NB4 (cell line): ENCODE data around the gene SPECC1L.

ENCODE experiments used
- DNase-seq: peaks from one replicate; pipeline ENCODE4 v3.0.0; 2010; ENCODE audit warnings: low read depth
- H3K4me3 ChIP-seq: one replicate; pipeline ENCODE4 v1.5.1; 2011; ENCODE audit warnings: mild to moderate bottlenecking, low read depth, low read length, moderate library complexity
- CTCF ChIP-seq: IDR thresholded peaks from one replicate; pipeline ENCODE4 v1.5.1; 2012; ENCODE audit warnings: low read depth, low read length
- MAX ChIP-seq: IDR thresholded peaks from 2 replicates; pipeline ENCODE4 v1.6.1; 2011; ENCODE audit warnings: low read depth, low read length
- MYC ChIP-seq: IDR thresholded peaks from 2 replicates; pipeline ENCODE4 v1.6.1; 2011; ENCODE audit warnings: low read depth, low read length
- POLR2A ChIP-seq: IDR thresholded peaks from 2 replicates; pipeline ENCODE4 v1.6.1; 2011; ENCODE audit warnings: mild to moderate bottlenecking; ENCODE audit not compliant: insufficient read length; ENCODE audit errors: extremely low read depth

SPECC1L gene

DNA sequence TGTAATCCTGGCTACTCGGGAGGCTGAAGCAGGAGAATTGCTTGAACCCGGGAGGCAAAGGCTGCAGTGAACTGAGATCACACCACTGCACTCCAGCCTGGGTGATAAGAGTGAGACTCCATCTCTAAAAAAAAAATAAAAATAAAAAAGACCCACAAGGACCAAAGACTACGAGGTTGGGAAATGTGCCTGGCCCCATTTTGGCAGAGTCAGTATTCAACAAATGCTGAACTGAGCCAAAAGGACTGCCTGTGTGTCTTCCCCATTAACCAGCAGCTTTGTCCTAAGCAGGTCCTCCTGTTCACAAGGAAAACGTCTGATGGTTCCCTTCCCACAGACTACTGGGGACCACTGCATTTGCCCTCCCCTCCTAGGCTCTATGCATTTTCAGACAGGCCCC lies 184.4 kb downstream of the SPECC1L start:
- H3K4me3 ChIP-seq: no peak overlapping the region
- no peak for TF ChIP-seq POLR2A
- TF ChIP-seq MYC: no peak
- no peak for TF ChIP-seq MAX
- TF ChIP-seq CTCF: no peak
- DNase-seq: no peak

DNA sequence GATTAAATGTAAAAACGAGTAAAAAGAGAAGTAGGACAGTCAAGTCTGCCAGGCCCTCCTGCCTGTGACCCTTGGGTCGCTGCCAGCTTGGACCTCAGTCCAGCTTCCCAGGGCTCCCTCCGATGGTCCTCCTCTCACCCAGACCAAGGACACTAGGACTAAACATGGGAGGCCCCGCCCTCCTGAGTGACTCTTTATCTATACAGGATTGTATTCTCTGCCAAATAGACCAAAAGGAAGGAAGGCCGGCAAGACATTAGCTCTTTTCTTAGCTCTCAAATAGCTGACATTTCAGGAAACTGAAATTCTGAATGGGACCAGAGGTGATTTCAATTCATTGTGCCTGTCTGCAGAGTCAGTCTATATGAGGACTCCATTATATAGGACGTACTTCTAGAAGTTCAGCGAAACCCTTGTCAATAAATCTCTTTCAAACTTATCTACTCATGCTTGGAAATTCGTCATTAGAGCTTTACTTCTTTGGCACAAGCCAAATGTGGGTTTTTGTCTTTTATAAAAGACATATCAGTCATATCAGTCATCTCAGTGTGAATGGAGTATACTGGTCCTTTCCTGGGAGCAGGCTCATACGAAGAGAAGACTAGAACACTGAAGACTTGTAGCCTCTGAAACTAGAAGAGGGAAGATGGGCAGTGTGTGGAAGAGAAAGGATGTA lies 185.3 kb downstream of the SPECC1L start:
- TF ChIP-seq MYC: no peak
- no peak for TF ChIP-seq POLR2A
- TF ChIP-seq MAX: no peak
- no peak for DNase-seq
- no peak overlapping the region for H3K4me3 ChIP-seq

DNA sequence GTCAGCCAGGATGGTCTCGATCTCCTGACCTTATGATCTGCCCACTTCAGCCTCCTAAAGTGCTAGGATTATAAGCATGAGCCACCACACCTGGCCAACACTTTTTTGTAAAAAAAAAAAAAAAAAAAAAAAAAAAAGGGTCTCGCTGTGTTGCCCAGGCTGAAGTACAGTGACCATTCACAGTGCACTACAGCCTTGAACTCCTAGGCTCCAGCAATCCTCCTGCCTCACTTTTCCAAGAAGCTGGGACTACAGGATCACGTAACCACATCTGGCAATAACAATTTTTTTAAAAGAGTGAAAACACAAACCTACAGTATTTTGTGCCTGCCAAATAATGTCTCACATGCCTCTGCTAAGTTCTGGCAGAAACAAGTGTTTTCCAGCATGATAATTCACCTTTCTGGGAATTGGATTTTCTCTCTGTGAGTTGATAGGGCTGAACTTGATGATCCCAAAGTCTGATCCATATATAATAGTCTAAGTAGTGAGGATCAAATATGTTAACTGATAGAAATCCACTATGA lies 187.3 kb downstream of the SPECC1L start:
- no peak overlapping the region for H3K4me3 ChIP-seq
- no peak for TF ChIP-seq CTCF
- no peak for TF ChIP-seq MYC
- TF ChIP-seq POLR2A: no peak
- no peak for TF ChIP-seq MAX
- DNase-seq: no peak

GRCh38 chr22:24459911-24460310 lies 189.3 kb downstream of the SPECC1L start:
- no peak overlapping the region for H3K4me3 ChIP-seq
- TF ChIP-seq CTCF (no peak), MAX (no peak)
- no peak for DNase-seq

DNA sequence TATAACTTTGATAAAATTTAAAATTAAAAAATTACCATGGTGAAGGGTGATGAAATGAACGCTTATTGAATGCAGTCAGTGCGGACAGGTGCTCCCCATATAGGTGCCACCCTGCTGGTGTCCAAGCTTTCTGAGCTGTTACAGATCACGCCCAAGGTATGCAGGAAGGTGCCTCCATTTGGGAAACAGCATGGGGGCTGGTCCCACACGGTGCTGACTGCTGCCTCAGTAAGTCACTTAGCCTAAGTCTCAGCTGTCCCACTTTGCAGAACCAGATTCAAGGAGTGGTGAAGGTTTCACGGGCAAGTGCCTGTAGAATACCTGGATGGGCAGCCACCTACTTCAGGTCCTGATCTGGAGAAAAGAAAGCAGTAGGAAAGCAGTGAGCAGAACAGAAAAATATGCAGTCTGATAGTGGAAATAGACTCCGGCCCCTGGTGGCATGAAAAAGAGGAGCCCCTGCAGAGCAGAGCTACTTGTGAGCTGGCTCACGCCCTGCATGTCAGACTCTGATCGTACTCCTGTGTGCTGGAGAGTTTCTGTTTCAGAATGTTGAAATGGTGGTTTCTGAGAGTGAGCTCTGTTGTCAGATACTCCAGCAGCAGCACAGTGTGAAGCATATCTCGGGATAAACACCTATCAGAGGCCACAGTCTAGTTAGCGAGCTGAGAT lies 189.9 kb downstream of the SPECC1L start:
- TF ChIP-seq MYC (no peak), POLR2A (no peak), MAX (no peak), CTCF (no peak)
- no peak for DNase-seq
- no peak overlapping the region for H3K4me3 ChIP-seq

- DNase-seq: no peak
- TF ChIP-seq CTCF: no peak
- no peak for TF ChIP-seq MAX
- TF ChIP-seq POLR2A: no peak
- TF ChIP-seq MYC: no peak
- no peak overlapping the region for H3K4me3 ChIP-seq
Measured at GRCh38 chr22:24463071-24463760, 192.6 kb downstream of the SPECC1L start.
